ENCODE results near the gene OR2AG1.

OR2AG1 gene

DNA sequence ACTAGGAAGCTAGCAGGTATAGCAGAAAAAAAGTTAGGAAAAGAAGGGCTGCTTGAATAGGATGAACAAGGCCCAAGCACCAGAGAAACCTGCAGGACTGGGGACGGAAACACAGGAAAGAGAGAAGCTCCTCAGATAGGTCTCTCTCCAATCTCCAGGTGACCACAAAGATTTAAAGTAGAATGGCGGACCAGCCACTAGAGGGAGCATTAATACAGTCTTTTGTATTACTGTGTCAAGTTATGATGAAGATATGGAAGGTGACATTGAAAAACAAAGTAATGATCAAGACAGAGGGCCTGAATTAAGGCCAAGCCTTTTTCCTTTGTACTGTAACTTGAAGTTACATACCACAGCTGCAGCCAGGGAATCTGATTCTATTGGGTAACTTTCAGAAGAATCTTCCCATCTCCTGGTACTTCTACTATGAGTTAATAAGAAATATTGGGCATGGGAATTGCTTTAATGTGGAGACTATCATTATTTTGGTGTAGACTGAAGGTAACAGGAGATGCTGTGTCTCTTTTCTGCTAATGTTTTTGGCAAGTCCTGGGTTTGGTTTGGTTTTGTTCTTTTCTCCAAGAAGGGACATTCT is 44.9 kb upstream of the OR2AG1 start:
- Histone ChIP-seq H3K27ac (no peak overlapping the region), H3K9me3 (peaks cover 0 to 4% (median 2%) of the 10 kb centered on the region in 3 donors), H3K4me1 (no peaks in the 10 kb centered on the region), H3K27me3 (peaks cover 0 to 3% of the 10 kb centered on the region in 2 donors), H3K36me3 (no peaks in the 10 kb centered on the region), H3K4me3 (no peak overlapping the region)
- DNase-seq, result peak in 1 of 2 donors; percentile 24
- TF ChIP-seq, protein P1, sequence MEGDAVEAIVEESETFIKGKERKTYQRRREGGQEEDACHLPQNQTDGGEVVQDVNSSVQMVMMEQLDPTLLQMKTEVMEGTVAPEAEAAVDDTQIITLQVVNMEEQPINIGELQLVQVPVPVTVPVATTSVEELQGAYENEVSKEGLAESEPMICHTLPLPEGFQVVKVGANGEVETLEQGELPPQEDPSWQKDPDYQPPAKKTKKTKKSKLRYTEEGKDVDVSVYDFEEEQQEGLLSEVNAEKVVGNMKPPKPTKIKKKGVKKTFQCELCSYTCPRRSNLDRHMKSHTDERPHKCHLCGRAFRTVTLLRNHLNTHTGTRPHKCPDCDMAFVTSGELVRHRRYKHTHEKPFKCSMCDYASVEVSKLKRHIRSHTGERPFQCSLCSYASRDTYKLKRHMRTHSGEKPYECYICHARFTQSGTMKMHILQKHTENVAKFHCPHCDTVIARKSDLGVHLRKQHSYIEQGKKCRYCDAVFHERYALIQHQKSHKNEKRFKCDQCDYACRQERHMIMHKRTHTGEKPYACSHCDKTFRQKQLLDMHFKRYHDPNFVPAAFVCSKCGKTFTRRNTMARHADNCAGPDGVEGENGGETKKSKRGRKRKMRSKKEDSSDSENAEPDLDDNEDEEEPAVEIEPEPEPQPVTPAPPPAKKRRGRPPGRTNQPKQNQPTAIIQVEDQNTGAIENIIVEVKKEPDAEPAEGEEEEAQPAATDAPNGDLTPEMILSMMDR (IDR thresholded peaks at IDR 0.05), result peak; percentile 35 to 36
- intact Hi-C loops (cut with DNase I; ENCODE audit: low total_unique reads), result no loop called here

DNA sequence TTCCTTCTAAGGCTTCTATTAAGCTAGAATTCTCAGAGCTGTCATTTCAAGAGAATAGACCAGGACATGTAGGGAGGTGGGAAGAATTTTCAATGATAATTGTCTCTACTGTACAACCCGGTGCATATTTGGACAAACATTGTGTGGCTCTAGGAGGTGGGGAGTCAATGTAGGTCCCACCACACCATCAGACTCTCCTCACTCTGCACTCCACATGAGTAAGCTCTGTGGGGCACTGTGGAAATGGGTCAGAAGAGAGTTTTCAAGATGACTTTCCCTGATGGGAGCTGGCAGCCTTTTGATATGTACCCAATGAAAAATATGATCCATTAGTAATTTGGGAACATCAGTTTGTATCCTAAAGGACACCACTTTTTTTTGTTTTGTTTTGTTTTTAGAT is 44.2 kb upstream of the OR2AG1 start:
- Histone ChIP-seq H3K36me3 (no peaks in the 10 kb centered on the region), H3K27me3 (peaks cover 0 to 3% of the 10 kb centered on the region in 2 donors), H3K9me3 (peaks cover 0 to 4% (median 2%) of the 10 kb centered on the region in 3 donors), H3K4me3 (no peak overlapping the region), H3K4me1 (no peaks in the 10 kb centered on the region), H3K27ac (no peak overlapping the region)
- TF ChIP-seq, protein P1 (IDR thresholded peaks at IDR 0.05), result no peak
- DNase-seq, result no peak
- intact Hi-C loops (cut with DNase I; ENCODE audit: low total_unique reads), result no loop called here

DNA sequence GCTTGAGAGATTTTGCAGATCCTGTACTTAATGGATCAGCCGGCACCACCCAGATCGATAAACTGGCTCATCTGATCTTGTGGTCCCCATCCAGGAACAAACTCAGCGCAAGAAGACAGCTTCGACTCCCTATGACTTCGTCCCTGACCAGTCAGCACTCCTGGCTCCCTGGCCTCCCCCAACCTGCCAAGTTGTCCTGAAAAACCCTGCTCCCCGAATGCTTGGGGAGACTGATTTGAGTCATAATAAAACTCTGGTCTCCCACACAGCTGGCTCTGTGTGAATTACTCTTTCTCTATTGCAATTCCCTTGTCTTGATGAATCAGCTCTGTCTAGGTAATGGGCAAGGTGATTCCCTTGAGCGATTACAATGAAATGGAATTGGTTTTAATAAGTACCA is 40.6 kb upstream of the OR2AG1 start:
- H3K27me3 ChIP-seq, result peaks cover 0 to 3% of the 10 kb centered on the region in 2 donors
- H3K4me1 ChIP-seq, result no peaks in the 10 kb centered on the region
- no peak overlapping the region for H3K4me3 ChIP-seq
- no peaks in the 10 kb centered on the region for H3K36me3 ChIP-seq
- DNase-seq, result no peak
- no peaks in the 10 kb centered on the region for H3K9me3 ChIP-seq
- TF ChIP-seq, protein P1 (IDR thresholded peaks at IDR 0.05), result no peak
- no peak overlapping the region for H3K27ac ChIP-seq
- intact Hi-C loops (cut with DNase I; ENCODE audit: low total_unique reads), result no loop called here

DNA sequence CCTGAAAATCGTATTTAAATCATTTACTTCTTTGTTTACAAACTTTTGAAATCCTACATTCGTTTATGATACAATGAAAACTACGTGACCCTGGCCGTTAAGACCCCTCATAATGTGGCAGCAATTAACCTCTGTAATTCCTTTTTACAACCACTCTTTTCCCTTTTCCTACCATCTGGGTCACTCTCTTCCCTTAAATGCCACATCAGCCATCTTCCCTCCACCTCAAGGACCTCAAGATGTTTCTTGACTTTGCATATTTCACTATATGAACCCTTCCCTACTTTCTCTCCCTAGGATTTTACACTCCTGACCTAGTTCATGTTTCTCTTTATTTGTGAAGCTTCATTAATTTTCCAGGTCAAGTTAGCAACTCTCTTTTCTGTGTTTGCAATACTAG is 37.8 kb upstream of the OR2AG1 start:
- Histone ChIP-seq H3K4me3 (no peak overlapping the region), H3K36me3 (no peaks in the 10 kb centered on the region), H3K27ac (no peak overlapping the region), H3K27me3 (no peaks in the 10 kb centered on the region), H3K4me1 (no peaks in the 10 kb centered on the region), H3K9me3 (no peaks in the 10 kb centered on the region)
- DNase-seq, result no peak
- intact Hi-C loops (cut with DNase I; ENCODE audit: low total_unique reads), result no loop called here
- TF ChIP-seq, protein P1 (IDR thresholded peaks at IDR 0.05), result no peak

DNA sequence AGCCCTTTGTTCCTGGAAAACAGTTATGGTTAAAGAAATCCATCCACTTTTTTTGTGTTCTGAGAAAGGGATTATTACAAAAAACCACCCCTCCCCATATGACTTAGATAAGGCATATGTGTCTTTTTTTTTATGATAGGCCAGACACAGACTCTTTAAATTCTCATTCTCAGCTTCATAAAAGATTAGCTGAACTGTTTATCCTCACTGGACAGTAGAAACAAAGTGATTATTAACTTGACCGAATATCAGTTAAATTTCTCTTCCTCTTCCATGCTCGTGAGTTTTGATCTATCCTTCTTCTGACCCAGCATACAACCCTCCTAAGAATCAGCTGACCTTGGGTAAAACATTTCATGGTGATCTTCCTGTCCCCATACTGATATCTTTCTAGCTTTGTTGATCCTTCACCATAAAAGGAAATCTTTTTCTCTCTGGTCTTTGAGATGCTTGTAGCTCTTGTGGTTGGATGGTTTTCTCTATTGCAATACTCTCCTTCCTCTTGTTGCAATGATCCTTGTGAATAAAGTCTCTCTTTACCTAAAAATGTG is 37.3 kb upstream of the OR2AG1 start:
- TF ChIP-seq, protein P1 (IDR thresholded peaks at IDR 0.05), result no peak
- Histone ChIP-seq H3K4me3 (no peak overlapping the region), H3K36me3 (no peaks in the 10 kb centered on the region), H3K4me1 (no peaks in the 10 kb centered on the region), H3K27ac (no peak overlapping the region), H3K27me3 (no peaks in the 10 kb centered on the region), H3K9me3 (no peaks in the 10 kb centered on the region)
- intact Hi-C loops (cut with DNase I; ENCODE audit: low total_unique reads), result no loop called here
- no peak for DNase-seq

All from tibial artery (tissue), 4 donors.